Hepatocyte (in vitro differentiated cells): ENCODE data around the gene C2CD4D. TPM values are rescaled to one million over a fixed set of nuclear protein-coding genes. Genes with fewer than 3 reads are reported as not detected.

Source experiments
- DNase-seq: peaks from one replicate; pipeline ENCODE4 v3.0.0-alpha.2; 2016; ENCODE audit warnings: low spot score
- H2AFZ ChIP-seq: fragments of 200-600 bp; sonication (generic); 2 replicates; pipeline ENCODE4 v1.6.0; 2016; ENCODE audit warnings: antibody characterized with exemption, mild to moderate bottlenecking
- H3K27ac ChIP-seq: fragments of 200-600 bp; sonication (generic); 2 replicates; pipeline ENCODE4 v1.5.1; 2016; ENCODE audit warnings: mild to moderate bottlenecking
- H3K27me3 ChIP-seq: fragments of 200-600 bp; sonication (generic); 2 replicates; pipeline ENCODE4 v1.6.1; 2016
- H3K36me3 ChIP-seq: fragments of 200-600 bp; sonication (generic); replicated peaks from 2 replicates; pipeline ENCODE4 v1.5.1; 2016; ENCODE audit warnings: low read depth; ENCODE audit not compliant: insufficient read depth
- H3K4me1 ChIP-seq: fragments of 200-600 bp; sonication (generic); 2 replicates; pipeline ENCODE4 v1.5.1; 2016; ENCODE audit warnings: mild to moderate bottlenecking, moderate library complexity; ENCODE audit not compliant: insufficient read depth
- H3K4me2 ChIP-seq: fragments of 200-600 bp; sonication (generic); 2 replicates; pipeline ENCODE4 v1.6.0; 2016
- H3K4me3 ChIP-seq: fragments of 200-600 bp; sonication (generic); 2 replicates; pipeline ENCODE4 v1.5.1; 2016; ENCODE audit warnings: mild to moderate bottlenecking
- H3K79me2 ChIP-seq: fragments of 200-600 bp; sonication (generic); 2 replicates; pipeline ENCODE4 v1.6.0; 2017; ENCODE audit warnings: mild to moderate bottlenecking
- H3K9me2 ChIP-seq: fragments of 200-600 bp; sonication (generic); replicated peaks from 2 replicates; pipeline ENCODE4 v1.6.0; 2017; ENCODE audit warnings: mild to moderate bottlenecking; ENCODE audit not compliant: insufficient read depth
- H3K9me3 ChIP-seq: fragments of 200-600 bp; sonication (generic); 2 replicates; pipeline ENCODE4 v1.5.1; 2016; ENCODE audit warnings: low read depth, mild to moderate bottlenecking
- H4K20me1 ChIP-seq: fragments of 200-600 bp; sonication (generic); 2 replicates; pipeline ENCODE4 v1.6.0; 2016; ENCODE audit warnings: mild to moderate bottlenecking; ENCODE audit not compliant: insufficient read depth, poor library complexity, severe bottlenecking
- EZH2 ChIP-seq: fragments of 200-600 bp; sonication (generic); IDR thresholded peaks from 2 replicates; pipeline ENCODE4 v1.6.1; 2016; ENCODE audit warnings: antibody characterized with exemption, mild to moderate bottlenecking, borderline replicate concordance
- EZH2phosphoT487 ChIP-seq: fragments of 200-600 bp; sonication (generic); IDR thresholded peaks from one replicate; pipeline ENCODE4 v1.6.1; 2018; ENCODE audit warnings: antibody characterized with exemption, mild to moderate bottlenecking, low read depth, moderate library complexity; ENCODE audit not compliant: unreplicated experiment, severe bottlenecking
- WGBS: methylation state at CpG from one replicate; pipeline ENCODE4 v1.1.6; 2016; ENCODE audit warnings: low lambda C conversion rate; ENCODE audit errors: missing lambda C conversion rate; 5-methylcytosine and 5-hydroxymethylcytosine counted together
- polyA plus RNA-seq: library from polyadenylated mRNA; unstranded; fragments of >200 nt; fragmentation: Nextera tagmentation; extraction: Ambion mirVana; gene quantifications from 2 replicates; pipeline ENCODE4 v1.2.1, GENCODE V29; 2016
- total RNA-seq: library from RNA; depleted of rRNA; stranded (reverse); fragments of >200 nt; gene quantifications from 2 replicates; pipeline ENCODE4 v1.2.3, GENCODE V29; 2014
- TF ChIP-seq, protein P1 (sequence below): fragments of 200-600 bp; sonication (generic); IDR thresholded peaks from 2 replicates; pipeline ENCODE4 v1.5.1; 2016; ENCODE audit warnings: antibody characterized with exemption, mild to moderate bottlenecking; ENCODE audit not compliant: poor library complexity

Gene C2CD4D
- total and polyA plus RNA-seq, 2 experiments from 2014 or later, result 1.1 TPM; not detected in 1

DNA sequence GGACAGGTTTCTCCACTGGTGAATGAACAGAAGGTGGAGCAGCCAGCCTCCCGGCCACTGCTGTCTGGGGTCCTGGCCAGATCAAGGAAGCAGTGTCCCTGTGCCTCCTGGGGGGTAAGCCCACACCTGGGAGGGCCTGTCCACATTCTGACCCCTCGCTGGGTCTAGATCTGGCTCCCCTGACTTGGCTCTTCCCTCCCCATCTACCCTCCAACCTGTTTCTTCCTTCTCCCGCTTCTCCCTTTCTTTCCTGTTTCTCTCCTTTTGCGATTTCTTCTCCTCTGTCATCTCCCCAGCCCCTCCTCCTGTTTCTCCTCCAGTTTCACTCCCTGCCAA is 8.4 kb downstream of the C2CD4D start:
- no peaks in the 10 kb centered on the region for H3K4me1 ChIP-seq

DNA sequence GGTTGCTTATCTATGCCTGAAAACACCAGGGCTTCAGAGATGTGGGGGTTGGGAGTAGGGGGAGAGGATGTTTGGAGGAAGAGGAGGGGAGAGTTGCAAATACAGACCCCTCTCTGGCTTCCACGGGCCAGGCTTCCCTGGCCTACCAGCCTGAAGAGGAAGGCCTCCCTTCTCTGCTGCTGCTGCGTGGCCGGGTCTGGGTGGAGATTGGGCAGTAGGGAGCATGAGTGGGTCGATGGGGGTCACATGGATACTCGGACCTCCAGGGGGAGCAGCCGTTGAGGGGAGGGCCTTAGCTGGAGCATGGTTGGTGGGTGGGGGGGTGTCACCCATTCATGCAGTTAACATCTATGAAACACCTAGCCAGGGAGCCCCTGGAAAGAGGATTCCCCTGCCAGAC is 9.6 kb downstream of the C2CD4D start:
- no peaks in the 10 kb centered on the region for H3K4me1 ChIP-seq
- H3K4me3 ChIP-seq, result no peak overlapping the region

More for the DNA sequence above, 8.4 kb downstream of the C2CD4D start:
- no peaks in the 10 kb centered on the region for H3K9me3 ChIP-seq
- H3K4me3 ChIP-seq, result no peak overlapping the region
- no peaks in the 10 kb centered on the region for H3K79me2 ChIP-seq
- no peak overlapping the region for H3K4me2 ChIP-seq
- WGBS, result 80% methylated on average over 4 of the region's 4 CpGs
- H3K27ac ChIP-seq, result no peak overlapping the region
- H3K27me3 ChIP-seq, result no peaks in the 10 kb centered on the region
- H4K20me1 ChIP-seq, result no peaks in the 10 kb centered on the region
- H3K36me3 ChIP-seq, result no peaks in the 10 kb centered on the region
- TF ChIP-seq, protein P1, sequence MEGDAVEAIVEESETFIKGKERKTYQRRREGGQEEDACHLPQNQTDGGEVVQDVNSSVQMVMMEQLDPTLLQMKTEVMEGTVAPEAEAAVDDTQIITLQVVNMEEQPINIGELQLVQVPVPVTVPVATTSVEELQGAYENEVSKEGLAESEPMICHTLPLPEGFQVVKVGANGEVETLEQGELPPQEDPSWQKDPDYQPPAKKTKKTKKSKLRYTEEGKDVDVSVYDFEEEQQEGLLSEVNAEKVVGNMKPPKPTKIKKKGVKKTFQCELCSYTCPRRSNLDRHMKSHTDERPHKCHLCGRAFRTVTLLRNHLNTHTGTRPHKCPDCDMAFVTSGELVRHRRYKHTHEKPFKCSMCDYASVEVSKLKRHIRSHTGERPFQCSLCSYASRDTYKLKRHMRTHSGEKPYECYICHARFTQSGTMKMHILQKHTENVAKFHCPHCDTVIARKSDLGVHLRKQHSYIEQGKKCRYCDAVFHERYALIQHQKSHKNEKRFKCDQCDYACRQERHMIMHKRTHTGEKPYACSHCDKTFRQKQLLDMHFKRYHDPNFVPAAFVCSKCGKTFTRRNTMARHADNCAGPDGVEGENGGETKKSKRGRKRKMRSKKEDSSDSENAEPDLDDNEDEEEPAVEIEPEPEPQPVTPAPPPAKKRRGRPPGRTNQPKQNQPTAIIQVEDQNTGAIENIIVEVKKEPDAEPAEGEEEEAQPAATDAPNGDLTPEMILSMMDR, result no peak
- TF ChIP-seq EZH2 (no peak), EZH2phosphoT487 (no peak)
- no peaks in the 10 kb centered on the region for H3K9me2 ChIP-seq
- no peak for DNase-seq
- no peak overlapping the region for H2AFZ ChIP-seq

DNA sequence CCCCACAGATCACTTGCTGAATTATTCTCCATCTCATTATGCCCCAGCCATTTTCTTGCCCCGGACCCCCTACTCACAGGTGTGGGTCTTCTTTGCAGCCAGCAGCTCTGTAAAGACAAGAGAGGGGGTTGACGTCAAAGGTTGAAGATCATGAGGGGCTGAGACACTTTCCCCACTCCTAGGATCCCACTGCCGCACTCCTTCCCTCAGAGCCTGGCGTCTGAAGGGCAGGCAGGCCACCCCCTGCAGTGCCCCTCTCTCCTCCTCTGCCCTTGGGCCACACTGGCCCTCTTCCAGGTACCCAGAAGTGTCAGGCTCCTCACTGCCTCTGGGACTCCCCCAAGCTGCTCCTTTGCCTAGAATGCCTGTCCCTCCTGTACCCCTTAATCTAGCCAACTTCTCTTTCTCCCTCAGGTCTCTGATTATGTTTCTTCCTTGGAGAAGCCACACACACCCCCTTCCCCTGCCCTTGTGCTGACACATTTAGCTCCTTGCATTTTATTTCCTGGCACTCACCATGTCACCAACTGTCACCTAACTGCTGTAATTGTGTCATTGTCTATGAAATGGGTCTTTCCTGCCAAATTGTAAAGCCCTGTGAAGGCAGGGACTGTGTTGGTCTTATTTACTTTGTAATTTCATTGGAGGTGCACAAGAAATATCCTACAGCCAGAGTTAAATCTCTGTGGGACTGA is 10.1 kb downstream of the C2CD4D start:
- H3K4me2 ChIP-seq, result peak overlapping the region; percentile 56
- no peaks in the 10 kb centered on the region for H3K4me1 ChIP-seq
- no peaks in the 10 kb centered on the region for H3K36me3 ChIP-seq
- no peaks in the 10 kb centered on the region for H3K79me2 ChIP-seq
- no peak overlapping the region for H2AFZ ChIP-seq
- no peak for TF ChIP-seq EZH2
- H4K20me1 ChIP-seq, result no peaks in the 10 kb centered on the region
- H3K9me3 ChIP-seq, result no peaks in the 10 kb centered on the region
- no peaks in the 10 kb centered on the region for H3K9me2 ChIP-seq
- H3K27ac ChIP-seq, result no peak overlapping the region
- H3K4me3 ChIP-seq, result no peak overlapping the region
- no peaks in the 10 kb centered on the region for H3K27me3 ChIP-seq
- DNase-seq, result no peak
- 52% methylated on average over 4 of the region's 4 CpGs for WGBS

More for the DNA sequence above, 9.6 kb downstream of the C2CD4D start:
- Histone ChIP-seq H3K27ac (no peak overlapping the region), H4K20me1 (no peaks in the 10 kb centered on the region), H3K36me3 (no peaks in the 10 kb centered on the region), H3K9me2 (no peaks in the 10 kb centered on the region), H3K79me2 (no peaks in the 10 kb centered on the region), H3K4me2 (no peak overlapping the region), H3K27me3 (no peaks in the 10 kb centered on the region), H3K9me3 (no peaks in the 10 kb centered on the region), H2AFZ (no peak overlapping the region)
- no peak for TF ChIP-seq EZH2phosphoT487
- TF ChIP-seq EZH2, result no peak
- TF ChIP-seq, protein P1, result no peak
- DNase-seq, result no peak
- WGBS, result 55% methylated on average over 6 of the region's 6 CpGs

DNA sequence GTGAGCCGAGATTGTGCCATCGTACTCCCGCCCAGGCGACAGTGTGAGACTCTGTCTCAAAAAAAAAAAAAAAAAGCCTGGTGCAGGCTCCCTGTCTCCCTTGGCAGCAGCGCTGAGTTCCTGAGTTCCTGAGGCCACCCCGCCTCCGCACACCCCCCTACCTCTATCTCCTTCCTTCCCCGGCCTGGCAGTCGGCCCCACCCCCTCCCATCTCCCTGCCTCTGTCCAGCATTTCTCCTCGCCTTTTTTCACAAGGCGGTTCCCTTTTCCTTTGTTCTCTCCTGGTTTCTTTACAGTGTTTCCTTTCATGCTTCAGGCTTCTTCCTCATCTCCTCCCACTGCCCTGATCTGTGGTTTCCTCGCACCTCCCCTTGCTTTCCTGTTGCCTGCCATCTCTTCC is 10.7 kb downstream of the C2CD4D start:
- H3K79me2 ChIP-seq, result no peaks in the 10 kb centered on the region
- H3K9me2 ChIP-seq, result no peaks in the 10 kb centered on the region
- H3K27ac ChIP-seq, result no peak overlapping the region
- 5% methylated on average over 7 of the region's 12 CpGs for WGBS
- TF ChIP-seq EZH2phosphoT487 (no peak), EZH2 (no peak)
- TF ChIP-seq, protein P1, result no peak
- no peaks in the 10 kb centered on the region for H3K9me3 ChIP-seq
- H2AFZ ChIP-seq, result no peak overlapping the region
- DNase-seq, result peak; percentile 80
- H3K36me3 ChIP-seq, result no peaks in the 10 kb centered on the region
- H3K4me1 ChIP-seq, result no peaks in the 10 kb centered on the region
- no peaks in the 10 kb centered on the region for H4K20me1 ChIP-seq
- H3K4me3 ChIP-seq, result no peak overlapping the region
- peak overlapping the region; percentile 56 for H3K4me2 ChIP-seq
- no peaks in the 10 kb centered on the region for H3K27me3 ChIP-seq
